ENCODE results near the gene ZCRB1.
"Not testable (repeated sequence)": the region's sequence is repeated elsewhere in the genome, so short reads cannot be mapped to it uniquely, and the experiment has no call there.

Gene ZCRB1, protein sequence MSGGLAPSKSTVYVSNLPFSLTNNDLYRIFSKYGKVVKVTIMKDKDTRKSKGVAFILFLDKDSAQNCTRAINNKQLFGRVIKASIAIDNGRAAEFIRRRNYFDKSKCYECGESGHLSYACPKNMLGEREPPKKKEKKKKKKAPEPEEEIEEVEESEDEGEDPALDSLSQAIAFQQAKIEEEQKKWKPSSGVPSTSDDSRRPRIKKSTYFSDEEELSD

DNA sequence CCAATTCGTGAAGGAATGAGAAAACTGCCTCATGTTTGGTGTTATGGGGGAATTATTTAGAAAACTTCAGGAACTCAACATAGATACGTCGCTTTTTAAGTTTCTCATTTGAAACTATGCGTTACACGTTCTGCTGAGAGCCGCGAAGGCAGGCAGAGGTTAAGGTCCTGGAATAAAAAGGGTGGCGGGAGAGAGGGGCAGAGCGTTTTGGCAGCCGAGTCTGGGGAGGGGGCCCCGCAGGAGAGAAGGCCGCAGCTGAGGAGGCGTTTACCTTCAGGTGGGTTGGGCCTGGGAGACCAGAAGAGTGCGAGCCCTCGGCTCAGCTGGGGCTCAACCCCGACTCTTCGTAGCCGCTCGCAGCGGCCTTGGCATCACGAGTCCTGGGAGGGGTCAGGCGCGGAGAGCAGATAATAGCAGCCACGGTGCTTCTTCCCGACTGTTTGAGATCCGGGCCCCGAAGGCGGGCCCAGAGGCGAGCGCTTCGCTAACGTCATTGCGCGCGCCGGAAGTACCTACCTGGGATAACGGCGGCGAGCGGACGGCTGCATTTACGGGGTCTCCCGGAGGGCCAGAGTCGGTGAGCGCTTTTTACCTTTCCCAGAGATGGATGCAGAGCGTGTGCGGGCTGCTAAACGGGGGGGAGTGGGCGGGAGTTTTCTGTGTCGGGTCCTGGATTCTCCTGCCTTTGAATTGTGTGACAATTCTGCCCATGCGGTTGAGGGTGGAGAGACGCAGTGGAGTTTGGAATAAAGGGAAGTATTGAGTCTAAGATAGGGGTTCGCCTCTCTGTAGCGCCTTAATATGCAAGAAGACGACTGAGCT lies at the start of gene ZCRB1, which contains the start of gene PPHLN1:
ZCRB1 (minus strand) TSS at position 442 of the 822 bp plus-strand sequence. CDS start 1,992 bp downstream, outside the sequence.
PPHLN1 (plus strand) TSS at position 515 of the 822 bp plus-strand sequence. CDS start 9,736 bp downstream, outside the sequence.
- in situ Hi-C loops (cut with MboI; ENCODE audit: low sequenced_read_pairs): no loop called here
- peaks cover 9% of the 10 kb centered on the region for H3K36me3 ChIP-seq (replicated peaks)
- H3K4me1 ChIP-seq: peaks cover 25% of the 10 kb centered on the region
- H3K27me3 ChIP-seq (ENCODE audit: low read depth): no peaks in the 10 kb centered on the region
- no peaks in the 10 kb centered on the region for H3K9me3 ChIP-seq
- DNase-seq (ENCODE audit: low spot score in 2 of 2): peak; percentile 80 to 91
- peak within 1 kb of the TSS; percentile 89 for H3K4me3 ChIP-seq

- H3K4me3 ChIP-seq: no peak overlapping the region
- peaks cover 10% of the 10 kb centered on the region for H3K4me1 ChIP-seq
- DNase-seq (ENCODE audit: low spot score in 2 of 2): no peak
- no peaks in the 10 kb centered on the region for H3K9me3 ChIP-seq
- H3K27me3 ChIP-seq (ENCODE audit: low read depth): no peaks in the 10 kb centered on the region
- in situ Hi-C loops (cut with MboI; ENCODE audit: low sequenced_read_pairs): no loop called here
- peaks cover 8% of the 10 kb centered on the region for H3K36me3 ChIP-seq (replicated peaks)
These were observed 47.8 kb upstream of the ZCRB1 start for GRCh38 chr12:42373669-42374068.

DNA sequence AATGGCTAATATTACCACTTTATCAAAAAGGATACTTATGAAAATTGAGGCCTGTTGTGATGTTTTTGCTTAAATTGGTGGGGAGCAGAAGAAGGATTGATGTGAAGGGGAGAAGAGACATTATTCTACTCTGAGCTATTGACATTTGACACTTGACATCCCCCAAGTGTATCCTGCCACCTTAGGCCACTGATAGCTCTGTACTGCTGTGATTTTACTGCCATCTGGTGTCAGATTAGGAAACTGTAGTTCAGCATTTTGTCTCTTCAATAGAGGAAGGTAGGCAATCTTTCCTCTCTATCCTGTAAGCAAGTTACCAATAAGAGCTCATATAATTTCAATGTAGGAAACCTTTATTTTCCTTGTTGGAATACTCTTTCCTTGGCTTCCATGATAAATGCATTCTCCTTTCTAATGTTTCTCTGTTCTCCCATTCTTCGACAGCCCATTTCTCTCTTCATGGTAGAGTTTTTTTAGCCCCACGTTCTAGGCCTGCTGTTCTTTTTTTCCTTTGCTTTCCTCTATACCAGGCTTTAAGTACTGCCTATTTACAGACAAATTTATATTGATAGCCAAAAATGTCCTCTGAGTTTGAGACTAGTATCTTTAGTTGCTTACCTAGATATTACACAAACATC lies 46.4 kb upstream of the ZCRB1 start:
- Histone ChIP-seq H3K4me3 (no peak overlapping the region), H3K36me3 (replicated peaks) (peaks cover 8% of the 10 kb centered on the region), H3K27me3 (ENCODE audit: low read depth) (no peaks in the 10 kb centered on the region), H3K4me1 (peaks cover 10% of the 10 kb centered on the region), H3K9me3 (no peaks in the 10 kb centered on the region)
- in situ Hi-C loops (cut with MboI; ENCODE audit: low sequenced_read_pairs): no loop called here
- peak; percentile 61 to 80 for DNase-seq (ENCODE audit: low spot score in 2 of 2)

- Histone ChIP-seq H3K36me3 (replicated peaks) (no peaks in the 10 kb centered on the region), H3K4me3 (no peak overlapping the region), H3K4me1 (peaks cover 28% of the 10 kb centered on the region), H3K9me3 (no peaks in the 10 kb centered on the region), H3K27me3 (ENCODE audit: low read depth) (no peaks in the 10 kb centered on the region)
- in situ Hi-C loops (cut with MboI; ENCODE audit: low sequenced_read_pairs): no loop called here
- DNase-seq (ENCODE audit: low spot score in 2 of 2): no peak
These were observed 44.1 kb upstream of the ZCRB1 start for GRCh38 chr12:42370013-42370412.

- in situ Hi-C loops (cut with MboI; ENCODE audit: low sequenced_read_pairs): no loop called here
These were observed 39.6 kb upstream of the ZCRB1 start for GRCh38 chr12:42365486-42365885.

GRCh38 chr12:42364692-42365091 lies 38.8 kb upstream of the ZCRB1 start:
- in situ Hi-C loops (cut with MboI; ENCODE audit: low sequenced_read_pairs): no loop called here
- Histone ChIP-seq H3K36me3 (replicated peaks) (no peaks in the 10 kb centered on the region), H3K4me3 (no peak overlapping the region), H3K4me1 (peaks cover 24% of the 10 kb centered on the region), H3K9me3 (no peaks in the 10 kb centered on the region), H3K27me3 (ENCODE audit: low read depth) (no peaks in the 10 kb centered on the region)
- DNase-seq (ENCODE audit: low spot score in 2 of 2): peak in 1 of 2 experiments; percentile 36

More at GRCh38 chr12:42365486-42365885, 39.6 kb upstream of the ZCRB1 start:
- DNase-seq (ENCODE audit: low spot score in 2 of 2): peak in 1 of 2 experiments; percentile 74
- H3K36me3 ChIP-seq (replicated peaks): no peaks in the 10 kb centered on the region
- H3K4me3 ChIP-seq: no peak overlapping the region
- peaks cover 30% of the 10 kb centered on the region for H3K4me1 ChIP-seq
- no peaks in the 10 kb centered on the region for H3K9me3 ChIP-seq
- H3K27me3 ChIP-seq (ENCODE audit: low read depth): no peaks in the 10 kb centered on the region

DNA sequence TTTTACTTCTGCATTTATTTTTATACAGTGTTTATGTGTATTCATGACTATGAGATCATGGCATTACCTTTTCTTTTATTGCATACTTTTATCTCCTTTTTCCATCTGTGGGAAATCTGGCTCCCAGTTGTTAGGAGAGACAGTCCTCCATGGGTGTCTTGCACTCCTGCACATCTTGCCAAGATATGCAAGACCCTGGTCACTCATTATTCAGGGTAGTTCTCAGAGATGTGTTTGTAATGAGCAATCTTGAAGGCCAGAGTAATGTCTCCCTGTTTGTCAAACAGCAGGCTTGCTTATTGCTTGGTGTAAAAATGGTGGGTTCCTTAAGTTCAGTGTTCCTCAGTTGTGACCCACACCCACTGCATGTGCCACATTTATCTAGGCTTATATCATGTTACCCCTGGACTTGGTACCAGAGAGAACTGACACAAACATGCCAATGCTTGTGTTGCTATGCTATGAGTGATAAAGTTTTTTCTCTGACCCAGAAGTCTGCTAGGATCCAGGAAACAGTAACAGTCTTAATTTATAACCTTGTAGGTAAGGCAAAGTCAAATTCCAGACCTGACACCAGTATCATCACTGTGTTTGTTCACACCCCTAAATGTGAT lies 36.9 kb upstream of the ZCRB1 start:
- Histone ChIP-seq H3K27me3 (ENCODE audit: low read depth) (no peaks in the 10 kb centered on the region), H3K36me3 (replicated peaks) (peaks cover 4% of the 10 kb centered on the region; the same call in 1 of the 2 replicates), H3K9me3 (no peaks in the 10 kb centered on the region), H3K4me3 (no peak overlapping the region), H3K4me1 (peaks cover 19% of the 10 kb centered on the region)
- in situ Hi-C loops (cut with MboI; ENCODE audit: low sequenced_read_pairs): no loop called here
- no peak for DNase-seq (ENCODE audit: low spot score in 2 of 2)

GRCh38 chr12:42361909-42362646 lies 36.2 kb upstream of the ZCRB1 start:
- Histone ChIP-seq H3K9me3 (no peaks in the 10 kb centered on the region), H3K36me3 (replicated peaks) (peaks cover 4% of the 10 kb centered on the region; the same call in 1 of the 2 replicates), H3K4me1 (peaks cover 19% of the 10 kb centered on the region), H3K4me3 (no peak overlapping the region), H3K27me3 (ENCODE audit: low read depth) (no peaks in the 10 kb centered on the region)
- in situ Hi-C loops (cut with MboI; ENCODE audit: low sequenced_read_pairs): no loop called here
- no peak for DNase-seq (ENCODE audit: low spot score in 2 of 2)

GRCh38 chr12:42360747-42361403 lies 35.0 kb upstream of the ZCRB1 start:
- no peak for DNase-seq (ENCODE audit: low spot score in 2 of 2)
- in situ Hi-C loops (cut with MboI; ENCODE audit: low sequenced_read_pairs): no loop called here

DNA sequence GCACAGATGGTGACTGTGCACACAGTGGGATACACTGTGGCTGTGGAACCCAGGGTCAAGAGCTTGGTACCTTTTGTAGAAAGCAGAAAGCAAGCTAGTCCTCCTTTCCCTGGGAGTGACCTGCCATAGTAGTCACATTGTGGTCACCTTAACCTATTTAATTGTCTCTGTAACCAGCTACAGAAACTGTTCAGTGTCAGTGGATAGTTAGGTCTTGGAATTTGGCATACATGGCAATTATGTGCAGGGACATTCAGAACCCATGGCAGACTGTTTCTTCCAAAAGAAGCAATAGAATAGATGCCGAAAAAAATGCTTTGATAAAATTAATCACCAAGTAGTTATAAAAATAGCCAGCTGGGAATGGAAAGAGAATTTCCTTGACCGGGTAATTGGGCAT lies 30.4 kb upstream of the ZCRB1 start:
- no peaks in the 10 kb centered on the region for H3K27me3 ChIP-seq (ENCODE audit: low read depth)
- no peaks in the 10 kb centered on the region for H3K4me1 ChIP-seq
- in situ Hi-C loops (cut with MboI; ENCODE audit: low sequenced_read_pairs): no loop called here
- no peak for DNase-seq (ENCODE audit: low spot score in 2 of 2)
- H3K36me3 ChIP-seq (replicated peaks): peaks cover 20% of the 10 kb centered on the region
- no peak overlapping the region for H3K4me3 ChIP-seq
- H3K9me3 ChIP-seq: no peaks in the 10 kb centered on the region

More at GRCh38 chr12:42360747-42361403, 35.0 kb upstream of the ZCRB1 start:
- Histone ChIP-seq H3K36me3 (replicated peaks) (peaks cover 4% of the 10 kb centered on the region; the same call in 1 of the 2 replicates), H3K4me1 (peaks cover 11% of the 10 kb centered on the region), H3K4me3 (no peak overlapping the region), H3K27me3 (ENCODE audit: low read depth) (no peaks in the 10 kb centered on the region), H3K9me3 (no peaks in the 10 kb centered on the region)

DNA sequence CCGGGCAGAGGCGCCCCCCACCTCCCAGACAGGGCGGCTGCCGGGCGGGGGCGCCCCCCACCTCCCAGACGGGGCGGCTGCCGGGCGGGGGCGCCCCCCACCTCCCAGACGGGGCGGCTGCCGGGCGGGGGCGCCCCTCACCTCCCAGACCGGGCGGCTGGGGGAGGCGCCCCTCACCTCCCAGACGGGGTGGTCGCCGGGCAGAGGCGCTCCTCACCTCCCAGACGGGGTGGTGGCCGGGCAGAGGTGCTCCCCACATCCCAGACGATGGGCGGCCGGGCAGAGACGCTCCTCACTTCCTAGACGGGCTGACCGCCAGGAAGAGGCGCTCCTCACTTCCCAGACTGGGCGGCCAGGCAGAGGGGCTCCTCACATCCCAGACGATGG lies 24.1 kb upstream of the ZCRB1 start:
- Histone ChIP-seq H3K4me1 (peaks cover 20% of the 10 kb centered on the region), H3K36me3 (replicated peaks) (peaks cover 20% of the 10 kb centered on the region)
- in situ Hi-C loops (cut with MboI; ENCODE audit: low sequenced_read_pairs); H3K27me3 ChIP-seq (ENCODE audit: low read depth); H3K4me3 ChIP-seq; H3K9me3 ChIP-seq; DNase-seq (ENCODE audit: low spot score in 2 of 2): not testable (repeated sequence)

DNA sequence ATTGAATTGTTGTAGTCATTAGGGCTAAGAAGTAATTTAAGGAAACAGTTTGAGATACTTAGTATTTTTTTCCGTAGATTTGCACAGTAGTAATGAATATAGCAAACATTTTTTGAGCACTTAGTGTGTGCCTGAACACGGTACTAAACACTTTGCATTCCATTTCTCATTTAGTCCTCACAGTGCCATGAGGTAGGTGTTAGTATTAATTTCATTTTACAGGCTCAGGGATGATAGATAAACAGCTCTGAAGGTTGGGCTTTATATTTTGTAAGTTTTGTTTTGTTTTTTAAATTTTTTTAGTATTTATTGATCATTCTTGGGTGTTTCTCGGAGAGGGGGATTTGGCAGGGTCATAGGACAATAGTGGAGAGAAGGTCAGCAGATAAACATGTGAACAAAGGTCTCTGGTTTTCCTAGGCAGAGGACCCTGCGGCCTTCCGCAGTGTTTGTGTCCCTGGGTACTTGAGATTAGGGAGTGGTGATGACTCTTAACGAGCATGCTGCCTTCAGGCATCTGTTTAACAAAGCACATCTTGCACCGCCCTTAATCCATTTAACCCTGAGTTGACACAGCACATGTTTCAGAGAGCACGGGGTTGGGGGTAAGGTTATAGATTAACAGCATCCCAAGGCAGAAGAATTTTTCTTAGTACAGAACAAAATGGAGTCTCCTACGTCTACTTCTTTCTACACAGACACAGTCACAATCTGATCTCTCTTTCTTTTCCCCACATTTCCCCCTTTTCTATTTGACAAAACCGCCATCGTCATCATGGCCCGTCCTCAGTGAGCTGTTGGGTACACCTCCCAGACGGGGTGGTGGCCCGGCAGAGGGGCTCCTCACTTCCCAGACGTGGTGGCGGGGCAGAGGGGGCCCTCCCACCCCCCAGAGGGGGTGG lies 23.5 kb upstream of the ZCRB1 start:
- DNase-seq (ENCODE audit: low spot score in 2 of 2); in situ Hi-C loops (cut with MboI; ENCODE audit: low sequenced_read_pairs); H3K27me3 ChIP-seq (ENCODE audit: low read depth); H3K9me3 ChIP-seq; H3K4me3 ChIP-seq: not testable (repeated sequence)
- Histone ChIP-seq H3K36me3 (replicated peaks) (peaks cover 20% of the 10 kb centered on the region), H3K4me1 (peaks cover 20% of the 10 kb centered on the region)
